Right kidney (tissue), 1 donor: ENCODE results near the gene ORC4.

Experiments
- DNase-seq: peaks from one replicate; pipeline ENCODE4 v3.0.0-alpha.2; 2016

ORC4 gene

DNA sequence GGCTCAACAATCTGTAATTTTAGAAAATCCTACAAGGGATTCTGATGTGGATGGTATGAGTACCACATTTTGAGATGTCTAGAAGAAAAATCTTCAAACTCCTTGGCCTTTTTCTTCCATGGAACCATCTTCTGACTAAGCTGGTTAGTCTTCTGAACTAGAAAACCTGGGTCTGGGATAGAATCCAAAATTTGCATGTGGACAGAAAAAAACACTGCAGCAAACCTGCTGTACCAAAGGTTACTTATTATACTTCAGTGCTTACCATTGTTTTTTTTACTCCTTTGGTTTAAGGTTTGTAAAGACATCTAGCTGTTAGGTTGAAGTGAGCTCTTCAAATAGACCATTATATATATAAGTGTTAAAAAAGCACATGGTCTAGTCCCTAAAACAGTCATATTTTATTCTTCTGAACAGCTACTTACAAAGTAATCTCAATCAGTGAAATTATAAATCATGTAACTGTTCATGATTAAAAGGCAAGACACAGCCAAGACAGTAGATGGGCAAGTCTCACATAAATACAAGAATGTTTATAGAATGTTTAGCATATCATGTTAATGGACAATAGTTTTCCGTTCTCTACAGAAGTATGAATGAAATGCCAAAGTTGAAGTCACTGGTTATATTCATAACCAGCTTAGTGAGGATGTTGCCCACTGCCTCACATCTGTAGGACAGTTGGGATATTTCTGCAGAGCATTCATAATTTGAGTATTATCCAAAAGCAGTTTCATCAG, 85.5 kb downstream of the ORC4 start:
- DNase-seq: no peak

DNA sequence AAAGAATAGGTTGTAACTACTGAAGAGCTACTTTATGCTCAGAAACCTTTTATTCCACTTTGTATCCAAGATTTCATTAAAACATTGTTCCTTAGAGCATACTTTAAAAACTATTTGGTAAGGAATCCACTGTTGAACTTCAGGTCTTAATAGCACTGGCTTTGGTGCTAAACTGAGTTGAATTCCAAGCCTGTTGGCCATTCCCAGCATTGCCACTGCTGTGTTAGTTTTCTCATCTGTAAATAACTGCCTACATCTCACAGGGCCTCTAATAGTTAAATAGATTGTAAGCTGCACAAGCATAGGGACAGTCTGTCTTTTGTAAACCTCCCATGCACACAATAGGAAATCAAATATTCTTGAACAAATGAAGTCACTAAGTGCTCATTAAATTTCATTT, 86.6 kb downstream of the ORC4 start:
- DNase-seq: no peak

DNA sequence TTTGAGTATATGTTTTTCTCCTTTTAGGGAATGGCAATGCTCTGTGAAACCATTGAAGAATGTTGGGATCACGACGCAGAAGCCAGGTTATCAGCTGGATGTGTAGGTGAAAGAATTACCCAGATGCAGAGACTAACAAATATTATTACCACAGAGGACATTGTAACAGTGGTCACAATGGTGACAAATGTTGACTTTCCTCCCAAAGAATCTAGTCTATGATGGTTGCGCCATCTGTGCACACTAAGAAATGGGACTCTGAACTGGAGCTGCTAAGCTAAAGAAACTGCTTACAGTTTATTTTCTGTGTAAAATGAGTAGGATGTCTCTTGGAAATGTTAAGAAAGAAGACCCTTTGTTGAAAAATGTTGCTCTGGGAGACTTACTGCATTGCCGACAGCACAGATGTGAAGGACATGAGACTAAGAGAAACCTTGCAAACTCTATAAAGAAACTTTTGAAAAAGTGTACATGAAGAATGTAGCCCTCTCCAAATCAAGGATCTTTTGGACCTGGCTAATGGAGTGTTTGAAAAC, 93.4 kb downstream of the ORC4 start:
- DNase-seq: no peak

DNA sequence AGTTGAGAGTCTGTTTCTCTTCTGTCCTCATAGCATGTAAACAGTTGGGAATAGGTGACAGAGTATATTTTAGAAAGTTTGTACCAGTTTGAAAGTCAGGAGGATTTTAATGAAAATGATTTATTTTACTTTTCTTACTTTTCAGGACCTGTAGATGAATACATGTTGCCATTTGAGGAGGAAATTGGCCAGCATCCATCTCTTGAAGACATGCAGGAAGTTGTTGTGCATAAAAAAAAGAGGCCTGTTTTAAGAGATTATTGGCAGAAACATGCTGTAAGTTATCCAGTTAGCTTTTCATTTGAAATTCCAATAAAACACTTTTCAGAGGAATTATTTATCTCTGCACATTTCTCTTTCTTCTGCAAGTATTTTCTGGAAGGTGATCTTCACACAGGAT, 94.7 kb downstream of the ORC4 start:
- no peak for DNase-seq

DNA sequence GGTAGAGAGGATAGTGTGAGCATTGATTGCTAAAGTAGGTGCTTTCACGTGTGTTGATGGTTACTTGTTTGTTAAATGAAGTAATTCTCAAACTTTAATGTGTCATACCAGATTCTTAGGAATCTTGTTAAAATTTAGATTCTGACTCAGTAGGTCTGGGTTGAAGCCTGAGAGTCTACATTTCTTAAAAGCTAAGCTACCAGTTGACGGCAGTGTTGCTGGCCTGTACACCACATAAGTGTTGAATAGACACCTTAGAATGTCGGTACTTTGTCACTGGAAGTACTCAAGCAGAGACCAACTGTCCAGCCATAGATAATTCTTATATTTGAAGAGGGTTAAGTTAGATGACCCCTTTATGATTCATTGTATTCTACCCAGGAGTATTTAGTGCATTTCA, 95.9 kb downstream of the ORC4 start:
- DNase-seq: no peak

DNA sequence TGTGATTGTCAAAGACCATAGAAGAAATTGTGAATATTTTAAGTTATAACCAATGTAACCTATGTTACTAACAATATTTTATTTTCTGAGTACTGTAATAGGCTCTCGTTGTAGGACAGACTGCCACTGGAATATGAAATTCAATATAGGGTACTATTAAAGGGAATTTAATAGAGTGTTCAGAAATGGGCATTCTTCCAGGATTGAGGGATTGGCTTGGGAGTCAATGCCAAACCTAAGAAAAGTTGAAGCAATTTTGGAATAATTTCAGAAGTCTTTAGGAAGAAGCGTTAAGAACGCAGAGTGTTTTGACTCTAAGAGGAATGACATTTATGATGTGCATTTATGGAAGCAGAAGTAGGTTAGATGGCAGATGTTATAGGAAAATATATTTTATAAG, 96.7 kb downstream of the ORC4 start:
- no peak for DNase-seq

DNA sequence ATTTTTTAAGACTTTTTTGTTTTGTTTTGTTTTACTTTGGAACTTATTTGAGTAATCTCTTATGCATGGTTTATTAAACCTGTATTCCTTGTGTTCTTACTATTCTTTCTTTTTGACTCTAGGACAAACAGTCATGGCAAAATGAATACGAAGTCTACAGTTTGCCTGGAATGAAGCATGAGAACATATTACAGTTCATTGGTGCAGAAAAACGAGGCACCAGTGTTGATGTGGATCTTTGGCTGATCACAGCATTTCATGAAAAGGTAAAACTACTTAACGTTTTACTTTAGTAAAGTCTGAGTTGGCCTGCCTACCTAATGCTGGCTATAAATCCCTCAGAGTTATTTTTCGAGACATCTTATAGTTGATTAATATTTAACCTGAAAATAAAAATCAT, 103.4 kb downstream of the ORC4 start:
- no peak for DNase-seq

DNA sequence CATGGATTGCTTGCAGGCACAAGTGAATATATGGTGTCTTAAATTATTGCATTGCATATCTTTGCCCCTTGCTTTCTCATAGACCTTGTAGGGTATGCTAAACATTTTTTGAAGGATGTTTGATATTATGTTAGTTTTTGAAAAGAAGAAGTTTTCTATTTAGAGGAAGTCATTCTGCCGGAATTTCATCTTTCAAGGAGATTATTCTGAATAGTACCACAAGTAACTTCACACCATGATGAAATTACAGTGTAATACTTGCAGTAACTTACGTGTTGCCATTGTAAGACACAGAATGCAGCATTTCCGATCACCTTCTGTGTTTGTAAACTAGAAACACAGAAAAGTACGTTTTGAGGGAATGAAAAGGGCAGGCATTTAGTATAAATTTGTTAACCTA, 103.8 kb downstream of the ORC4 start:
- DNase-seq: no peak

DNA sequence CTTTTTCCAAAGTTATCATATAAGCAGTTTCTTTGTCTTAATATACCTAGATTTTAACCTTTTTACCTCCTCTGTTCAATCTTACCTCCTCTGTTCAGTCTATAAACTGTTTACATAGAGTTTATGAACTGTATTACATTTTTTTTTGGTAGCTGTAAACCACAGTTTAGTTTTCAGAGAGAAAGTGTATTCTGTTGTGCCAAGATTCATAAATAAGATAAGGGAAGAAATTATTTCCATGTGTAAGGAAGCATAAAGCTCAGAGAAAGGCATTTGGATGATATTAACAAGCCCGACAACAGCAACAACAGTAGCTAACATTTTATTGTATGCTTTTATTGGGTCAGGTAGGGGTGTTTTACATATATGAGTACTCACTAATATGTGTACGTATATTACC, 104.5 kb downstream of the ORC4 start:
- DNase-seq: no peak

DNA sequence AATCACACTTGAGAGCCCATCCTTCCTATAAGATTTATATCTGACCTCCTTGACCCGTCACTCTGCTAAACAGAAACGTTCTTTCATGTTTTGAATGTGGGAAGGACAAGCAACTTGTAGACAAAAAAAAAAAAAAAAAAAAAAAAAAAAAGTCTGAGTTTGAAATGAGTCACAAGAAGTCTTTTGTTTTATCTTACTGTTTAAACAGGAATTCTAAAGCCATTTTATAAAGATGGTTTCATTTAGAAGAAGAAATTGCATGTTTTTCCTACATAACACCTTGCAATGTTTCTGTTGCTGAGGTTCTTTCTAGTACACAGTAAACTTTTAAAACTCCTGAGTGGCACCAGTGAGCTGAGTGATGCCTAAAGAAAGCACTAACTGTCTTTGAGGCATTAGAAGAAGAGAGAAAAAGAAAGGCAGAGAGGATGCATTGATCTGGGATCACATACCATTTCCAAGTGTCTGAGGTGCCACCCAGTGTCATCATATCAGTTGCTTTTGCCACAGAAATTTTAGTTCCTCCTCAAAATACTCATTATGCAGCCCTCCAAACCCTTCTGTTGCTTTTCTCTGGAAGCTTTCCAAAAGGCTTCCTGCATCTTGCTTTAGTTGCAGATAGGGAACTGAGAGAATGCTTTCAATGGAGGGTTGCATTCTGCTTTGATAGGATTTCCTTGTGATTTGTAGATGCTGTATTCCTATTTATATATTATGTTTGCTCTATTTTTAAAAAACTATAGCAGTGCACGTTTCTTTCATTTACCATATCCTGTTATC, 106.6 kb downstream of the ORC4 start:
- no peak for DNase-seq

DNA sequence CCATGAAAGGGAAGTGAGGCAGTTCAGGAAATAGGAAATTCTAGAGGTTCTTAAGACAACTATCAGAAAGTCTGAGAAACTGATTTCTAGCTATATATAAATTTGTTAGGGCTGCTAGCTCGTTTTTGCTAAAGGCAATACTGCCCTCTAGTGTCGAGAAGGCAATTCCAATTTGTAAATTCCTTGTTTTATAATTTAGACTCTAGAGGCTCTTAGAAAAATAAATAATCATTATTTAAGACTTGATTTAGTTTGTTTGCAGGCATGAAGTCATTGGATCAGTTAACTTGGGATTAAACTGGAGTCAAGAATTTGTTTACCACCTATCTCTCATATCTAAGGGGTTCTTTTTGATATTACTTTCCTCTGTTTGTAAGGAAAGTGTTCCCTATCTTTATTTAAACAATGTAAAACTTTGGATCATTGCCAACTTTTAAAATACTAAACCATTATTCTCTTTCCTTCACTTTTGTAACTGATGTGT, 109.5 kb downstream of the ORC4 start:
- peak; percentile 13 for DNase-seq

DNA sequence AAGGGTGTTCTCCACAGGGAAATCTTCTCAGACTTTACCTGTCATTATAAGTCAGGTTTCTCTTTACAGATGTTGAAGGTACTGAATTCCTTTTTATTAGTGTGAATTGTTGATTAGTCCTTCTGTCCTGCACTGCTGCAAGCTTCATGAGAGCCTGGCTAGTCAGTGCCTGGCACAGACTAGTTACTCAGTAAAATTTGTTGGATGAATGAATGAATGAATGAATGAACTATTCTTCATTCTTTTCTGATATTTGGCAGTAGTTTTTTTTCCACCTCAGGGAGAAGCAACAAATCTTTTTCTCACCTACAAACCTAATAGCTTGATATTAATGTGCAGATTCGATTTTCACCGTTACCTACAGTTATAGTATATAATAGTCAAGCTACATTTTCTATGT, 111.4 kb downstream of the ORC4 start:
- no peak for DNase-seq

DNA sequence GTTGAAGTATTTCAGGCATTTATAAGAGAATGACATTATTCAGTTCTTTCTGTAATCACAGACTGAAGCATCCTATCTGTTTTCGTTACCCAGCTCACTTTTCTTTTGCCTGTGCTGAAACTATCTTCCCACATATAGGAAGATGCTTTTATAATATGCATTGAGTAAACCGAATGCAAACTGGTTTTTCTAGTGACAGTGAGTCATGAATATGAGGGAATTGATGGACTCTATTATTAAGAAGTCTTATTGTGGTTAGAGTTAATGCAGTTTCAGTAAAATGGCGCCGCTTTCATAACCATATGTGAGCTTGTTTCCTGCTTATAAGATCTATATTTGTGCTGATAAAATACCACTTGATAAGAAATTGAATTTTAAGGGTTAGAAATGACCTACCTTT, 116.5 kb downstream of the ORC4 start:
- no peak for DNase-seq

DNA sequence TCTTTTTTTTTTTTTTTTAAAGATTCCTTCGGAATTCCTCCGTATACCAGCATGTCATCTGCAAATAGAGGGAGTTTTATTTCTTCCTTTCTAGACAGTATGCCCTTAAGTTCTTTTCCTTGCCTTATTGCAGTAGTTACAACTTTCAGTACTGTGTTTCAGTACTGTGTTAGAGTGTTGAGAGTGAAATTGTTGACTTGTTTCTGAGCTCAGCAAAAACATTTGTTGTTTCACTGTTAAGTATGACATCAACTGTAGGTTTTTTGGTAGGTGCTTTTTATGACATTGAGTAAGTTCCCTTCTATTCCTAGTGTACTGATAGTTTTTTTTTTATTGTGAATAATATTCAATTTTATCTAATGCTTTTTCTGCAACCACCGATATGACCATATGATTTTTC, 131.9 kb downstream of the ORC4 start:
- DNase-seq: no peak

DNA sequence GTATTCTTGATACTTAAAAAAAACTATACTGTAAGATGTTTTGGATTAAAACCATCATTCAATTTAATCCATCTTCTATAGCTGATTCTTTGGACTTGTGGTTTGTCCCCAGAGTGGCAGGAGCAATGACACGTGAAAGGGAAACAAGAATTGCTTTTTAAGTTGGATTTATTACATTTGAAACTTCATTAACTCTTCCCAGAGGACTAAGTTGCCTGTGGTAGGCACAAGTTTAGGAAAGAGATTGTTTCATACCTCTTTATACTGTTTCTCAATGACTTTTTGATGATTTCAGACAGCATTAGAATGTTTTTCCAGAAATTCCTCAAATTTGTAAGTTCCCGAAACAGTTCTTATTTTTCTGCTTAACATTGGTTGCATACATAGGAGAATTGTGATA, 134.4 kb downstream of the ORC4 start:
- no peak for DNase-seq

DNA sequence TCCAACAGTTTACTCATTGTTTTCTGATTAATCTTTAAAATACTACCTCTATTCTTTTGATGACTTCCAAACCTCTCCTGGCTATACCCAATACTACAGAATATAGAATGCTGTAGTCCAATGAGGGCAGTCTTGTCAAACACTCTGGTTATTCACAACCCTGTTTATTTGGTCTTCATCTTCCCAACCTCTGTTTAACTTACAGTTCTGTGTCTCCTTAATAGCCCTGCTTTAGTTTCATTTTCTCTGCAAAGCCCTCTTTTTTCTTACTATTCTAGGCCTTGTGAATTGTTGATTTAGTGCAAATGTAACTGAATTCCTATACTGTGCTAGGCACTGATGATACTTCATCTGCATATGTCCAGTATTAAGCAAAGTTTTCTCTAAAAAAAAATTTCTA, 135.7 kb downstream of the ORC4 start:
- DNase-seq: no peak

DNA sequence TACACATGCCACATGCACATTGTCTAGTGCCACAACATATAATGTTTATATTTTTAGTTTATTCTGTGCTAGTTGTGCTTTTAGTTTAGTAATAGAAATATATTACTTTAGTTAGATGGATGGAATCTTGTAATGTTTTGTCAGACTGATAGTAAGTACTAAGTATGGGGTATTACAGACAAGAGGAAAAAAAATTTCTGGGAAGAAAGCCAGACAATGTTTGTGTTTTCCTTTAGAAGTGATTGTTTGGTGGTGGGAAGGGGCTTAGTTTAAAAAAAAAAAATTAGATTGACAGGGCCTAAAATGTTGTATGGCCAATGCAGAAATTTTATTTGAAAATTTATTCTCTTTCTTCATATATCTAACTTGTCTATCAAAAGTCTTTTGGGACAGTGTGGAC, 137.9 kb downstream of the ORC4 start:
- DNase-seq: no peak
